Epithelial cell of esophagus (primary cell): ENCODE results near the gene KIF1B.
"Not testable (repeated sequence)": the region's sequence is repeated elsewhere in the genome, so short reads cannot be mapped to it uniquely, and the experiment has no call there.

ENCODE experiments used
- DNase-seq: peaks from one replicate; pipeline ENCODE4 v3.0.0; 2010; ENCODE audit warnings: low read depth
- H3K4me3 ChIP-seq: 2 replicates; pipeline ENCODE4 v1.5.1; 2011; ENCODE audit warnings: mild to moderate bottlenecking, low read length, control low read depth
- TF ChIP-seq, protein P1 (sequence below): IDR thresholded peaks from 2 replicates; pipeline ENCODE4 v1.5.1; 2011; ENCODE audit warnings: low read depth, mild to moderate bottlenecking, low read length, control low read depth, inconsistent platforms; ENCODE audit not compliant: insufficient read depth; ENCODE audit errors: missing control alignments

The KIF1B gene

DNA sequence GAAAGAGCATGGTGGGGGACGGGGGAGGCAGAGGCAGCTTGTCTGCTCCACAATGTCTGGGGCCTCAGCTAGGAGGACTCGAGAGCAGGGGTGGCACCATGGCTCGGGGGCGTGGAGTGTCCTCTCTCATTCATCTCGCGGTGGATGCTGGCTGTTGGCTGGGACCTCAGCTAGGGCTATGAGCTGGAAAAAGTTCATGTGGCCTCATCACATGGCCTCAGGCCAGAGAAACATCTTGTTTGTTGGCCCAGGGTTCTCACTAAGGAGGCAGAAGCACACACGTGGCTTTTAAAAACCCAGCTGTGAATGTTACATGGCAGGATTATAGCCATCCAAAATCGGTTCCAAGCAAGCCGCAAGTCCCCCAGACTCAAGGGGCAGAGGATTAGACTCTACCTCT is 213.7 kb downstream of the KIF1B start:
- no peak overlapping the region for H3K4me3 ChIP-seq
- TF ChIP-seq, protein P1, sequence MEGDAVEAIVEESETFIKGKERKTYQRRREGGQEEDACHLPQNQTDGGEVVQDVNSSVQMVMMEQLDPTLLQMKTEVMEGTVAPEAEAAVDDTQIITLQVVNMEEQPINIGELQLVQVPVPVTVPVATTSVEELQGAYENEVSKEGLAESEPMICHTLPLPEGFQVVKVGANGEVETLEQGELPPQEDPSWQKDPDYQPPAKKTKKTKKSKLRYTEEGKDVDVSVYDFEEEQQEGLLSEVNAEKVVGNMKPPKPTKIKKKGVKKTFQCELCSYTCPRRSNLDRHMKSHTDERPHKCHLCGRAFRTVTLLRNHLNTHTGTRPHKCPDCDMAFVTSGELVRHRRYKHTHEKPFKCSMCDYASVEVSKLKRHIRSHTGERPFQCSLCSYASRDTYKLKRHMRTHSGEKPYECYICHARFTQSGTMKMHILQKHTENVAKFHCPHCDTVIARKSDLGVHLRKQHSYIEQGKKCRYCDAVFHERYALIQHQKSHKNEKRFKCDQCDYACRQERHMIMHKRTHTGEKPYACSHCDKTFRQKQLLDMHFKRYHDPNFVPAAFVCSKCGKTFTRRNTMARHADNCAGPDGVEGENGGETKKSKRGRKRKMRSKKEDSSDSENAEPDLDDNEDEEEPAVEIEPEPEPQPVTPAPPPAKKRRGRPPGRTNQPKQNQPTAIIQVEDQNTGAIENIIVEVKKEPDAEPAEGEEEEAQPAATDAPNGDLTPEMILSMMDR: no peak
- no peak for DNase-seq

DNA sequence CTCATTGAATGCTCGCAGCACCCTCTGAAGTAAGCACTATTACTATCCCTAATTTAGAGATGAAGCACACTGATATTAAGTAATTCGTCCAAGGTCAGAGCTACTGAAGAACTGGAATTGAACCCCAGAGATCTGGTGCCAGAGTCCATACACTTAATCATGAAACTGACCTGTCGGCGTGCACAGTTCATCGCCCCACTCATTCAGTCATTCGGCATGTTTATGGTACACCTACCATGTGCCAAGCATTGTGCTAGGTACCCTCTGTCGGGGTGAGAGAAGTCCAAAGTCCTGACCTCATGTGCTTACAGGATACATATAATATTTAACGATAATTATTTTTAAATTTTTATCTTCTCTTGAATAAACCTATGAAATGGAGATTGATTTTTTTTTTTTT is 214.3 kb downstream of the KIF1B start:
- no peak overlapping the region for H3K4me3 ChIP-seq
- DNase-seq: no peak
- TF ChIP-seq, protein P1: no peak

DNA sequence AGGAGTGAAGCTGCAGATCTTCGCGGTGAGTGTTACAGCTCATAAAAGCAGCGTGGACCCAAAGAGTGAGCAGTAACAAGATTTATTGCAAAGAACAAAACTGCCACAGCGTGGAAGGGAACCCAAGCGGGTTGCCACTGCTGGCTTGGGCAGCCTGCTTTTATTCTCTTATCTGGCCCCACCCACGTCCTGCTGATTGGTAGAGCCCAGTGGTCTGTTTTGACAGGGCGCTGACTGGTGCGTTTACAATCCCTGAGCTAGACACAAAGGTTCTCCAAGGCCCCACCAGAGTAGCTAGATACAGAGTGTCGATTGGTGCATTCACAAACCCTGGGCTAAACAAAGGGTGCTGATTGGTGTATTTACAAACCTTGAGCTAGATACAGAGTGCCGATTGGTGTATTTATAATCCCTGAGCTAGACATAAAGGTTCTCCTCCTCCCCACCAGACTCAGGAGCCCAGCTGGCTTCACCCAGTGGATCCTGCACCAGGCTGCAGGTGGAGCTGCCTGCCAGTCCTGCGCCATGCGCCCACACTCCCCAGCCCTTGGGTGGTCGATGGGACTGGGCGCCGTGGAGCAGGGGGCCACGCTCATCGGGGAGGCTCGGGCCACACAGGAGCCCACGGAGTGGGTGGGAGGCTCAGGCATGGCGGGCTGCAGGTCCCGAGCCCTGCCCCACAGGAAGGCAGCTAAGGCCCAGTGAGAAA is 215.6 kb downstream of the KIF1B start:
- DNase-seq, H3K4me3 ChIP-seq: not testable (repeated sequence)

GRCh38 chr1:10426535-10426848 is 216.1 kb downstream of the KIF1B start:
- not testable (repeated sequence) for DNase-seq, H3K4me3 ChIP-seq

- DNase-seq: no peak
- TF ChIP-seq, protein P1: no peak
- H3K4me3 ChIP-seq: no peak overlapping the region
These were observed 218.6 kb downstream of the KIF1B start for GRCh38 chr1:10428984-10429383.

- peak; percentile 32 for DNase-seq
- peak overlapping the region; percentile 79 for H3K4me3 ChIP-seq
- TF ChIP-seq, protein P1: no peak
These were observed 219.5 kb downstream of the KIF1B start for GRCh38 chr1:10429868-10430215.

- peak within 1 kb of the TSS; percentile 79 for H3K4me3 ChIP-seq
- TF ChIP-seq, protein P1: peak; percentile 59
- DNase-seq: peak; percentile 84
These were observed 220.1 kb downstream of the KIF1B start, which contains the start of gene CENPS for GRCh38 chr1:10430216-10431069. Gene CENPS, plus strand, starts transcription at chr1:10430433. Its CDS starts 85 bp downstream, at chr1:10430518.
